RWPE1 (cell line): ENCODE data around the gene ITGB2.

Experiments
- CTCF ChIA-PET: fragments of 350-600 bp; sonication (Branson Sonifier 250); formaldehyde crosslinking; extraction: SDS; loops from one replicate; lab custom pipeline; 2021; lab: Yijun Ruan, JAX
- POLR2A ChIA-PET: fragments of 400-600 bp; formaldehyde crosslinking; extraction: SDS; loops from one replicate; lab custom pipeline; 2020; ENCODE audit warnings: antibody characterized with exemption; ENCODE audit not compliant: low non-redundant PET; lab: Yijun Ruan, JAX
- DNase-seq: peaks from one replicate; pipeline ENCODE4 v3.0.0; 2012; ENCODE audit warnings: low spot score
- H3K27ac ChIP-seq: fragments of 450-650 bp; 2 replicates; pipeline ENCODE4 v1.5.1; 2017
- CTCF ChIP-seq: fragments of 450-650 bp; conservative IDR thresholded peaks from 2 replicates; pipeline ENCODE4 v1.5.1; 2017; ENCODE audit warnings: low read depth, mild to moderate bottlenecking

Gene ITGB2

GRCh38 chr21:44867464-44867863 lies 53.2 kb downstream of the ITGB2 start:
- ChIA-PET CTCF (interaction anchor here (0.6 kb wide), 1 partner anchor 273 kb away, joined by 3 read pairs; no protein-coding TSS in a partner anchor), POLR2A (no interaction called here)
- H3K27ac ChIP-seq = peak overlapping the region; percentile 49
- no peak for DNase-seq
- no peak for TF ChIP-seq CTCF

DNA sequence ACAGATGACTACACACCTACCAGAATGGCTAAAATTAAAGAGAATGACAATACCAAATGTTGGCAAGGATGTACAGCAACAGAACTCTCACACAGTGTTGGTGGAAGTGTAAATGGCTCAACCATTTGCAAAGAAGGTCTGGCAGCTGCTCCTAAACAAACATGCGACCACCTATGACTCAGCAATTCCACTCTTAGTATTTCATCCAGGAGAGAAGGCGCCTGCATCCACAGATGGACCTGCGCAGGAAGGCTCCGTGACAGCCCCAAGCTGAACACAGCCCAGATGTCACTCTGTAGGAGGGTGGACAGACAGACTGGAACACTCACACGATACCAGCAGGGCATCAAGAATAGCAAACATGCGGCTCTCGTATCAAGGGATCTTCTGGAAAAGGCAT lies 53.9 kb downstream of the ITGB2 start:
- DNase-seq = no peak
- TF ChIP-seq CTCF = no peak
- ChIA-PET POLR2A (no interaction called here), CTCF (interaction anchor here (0.5 kb wide), 1 partner anchor 40 kb away, joined by 3 read pairs; no protein-coding TSS in a partner anchor)
- peak overlapping the region; percentile 49 for H3K27ac ChIP-seq

DNA sequence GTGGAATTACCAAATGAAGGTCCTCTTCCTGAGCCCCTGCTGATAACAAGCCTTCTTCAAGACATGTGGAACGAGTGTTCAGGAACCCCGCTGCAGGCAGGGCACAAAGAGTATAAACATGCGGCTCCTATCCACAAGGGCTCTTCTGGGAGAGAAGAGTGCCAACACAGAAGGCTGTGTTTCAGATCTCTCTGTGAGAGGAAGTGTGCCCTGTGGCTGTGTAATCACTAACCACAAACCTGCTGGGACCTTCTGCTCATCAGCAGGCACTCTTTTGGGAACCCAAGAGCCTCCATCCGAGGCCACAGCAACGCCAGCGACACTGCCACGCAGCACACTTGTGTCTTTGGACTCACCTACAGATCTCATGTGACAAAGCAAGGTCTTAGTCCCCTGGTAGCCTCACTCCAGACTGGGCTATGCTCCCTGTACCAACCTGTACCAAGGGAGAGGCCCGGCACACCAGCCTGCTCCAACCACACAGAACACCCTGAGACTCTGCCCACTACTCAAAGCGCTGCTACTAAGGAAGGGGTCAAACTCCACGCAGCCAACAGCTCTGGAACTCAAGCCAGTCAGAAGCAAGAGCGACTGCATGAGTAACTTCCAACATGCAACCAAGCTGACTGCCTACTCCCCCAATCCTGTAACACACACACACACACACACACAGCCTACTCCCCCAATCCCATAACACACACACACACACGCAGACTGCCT lies 55.0 kb downstream of the ITGB2 start:
- no peak for DNase-seq
- no peak for TF ChIP-seq CTCF
- ChIA-PET CTCF (no interaction called here), POLR2A (no interaction called here)
- H3K27ac ChIP-seq = peak overlapping the region; percentile 45

DNA sequence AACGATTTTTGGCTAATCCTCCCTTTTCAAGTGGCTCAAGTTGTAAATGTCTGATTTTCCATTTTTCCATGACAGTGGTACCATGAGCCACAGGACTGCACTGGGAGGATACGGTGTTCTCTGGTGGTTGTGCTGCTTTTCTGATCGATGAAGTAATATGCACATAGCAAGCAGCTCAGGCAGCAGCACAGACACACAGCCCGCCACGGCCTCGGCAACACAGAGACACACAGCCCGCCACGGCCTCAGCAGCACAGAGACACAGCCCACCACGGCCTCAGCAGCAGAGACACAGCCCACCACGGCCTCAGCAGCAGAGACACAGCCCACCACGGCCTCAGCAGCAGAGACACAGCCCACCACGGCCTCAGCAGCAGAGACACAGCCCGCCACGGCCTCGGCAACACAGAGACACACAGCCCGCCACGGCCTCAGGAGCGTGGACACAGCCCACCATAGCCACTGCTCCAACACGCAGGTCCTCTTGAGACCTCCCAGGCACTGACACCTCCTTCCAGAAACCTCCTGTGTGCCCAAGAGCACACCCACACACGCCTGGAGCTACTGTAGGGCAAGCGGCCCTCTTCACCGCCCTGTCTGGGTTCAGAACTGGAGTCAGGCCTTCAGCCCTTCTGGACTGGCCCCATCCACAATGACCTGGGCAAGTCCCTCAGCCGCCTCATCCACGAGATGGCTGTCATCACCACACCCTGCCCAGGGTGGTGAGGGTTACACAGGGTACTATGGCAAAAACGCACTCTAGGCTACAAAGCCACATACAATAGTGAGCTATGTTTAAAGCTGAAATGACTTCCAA lies 57.6 kb downstream of the ITGB2 start:
- no peak for DNase-seq
- no peak overlapping the region for H3K27ac ChIP-seq
- CTCF ChIA-PET = no interaction called here
- POLR2A ChIA-PET = no interaction called here
- TF ChIP-seq CTCF = no peak

DNA sequence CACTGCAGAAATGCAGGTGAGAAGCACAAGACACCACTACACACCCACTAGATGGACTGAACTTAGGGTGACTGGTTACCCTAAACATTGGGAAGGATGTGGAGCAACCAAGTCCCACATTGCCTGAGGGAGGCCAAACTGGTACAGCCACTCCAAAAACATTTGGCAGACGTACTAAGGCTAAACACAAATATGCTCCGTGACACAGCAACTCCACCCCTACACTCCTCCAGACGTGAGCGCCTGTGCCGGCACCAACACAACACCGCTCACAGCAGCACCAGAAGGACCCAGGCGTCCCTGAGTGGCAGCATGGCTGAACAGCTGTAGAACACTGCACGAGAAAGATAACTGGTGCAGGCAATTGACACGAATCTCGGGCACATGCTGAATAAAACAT lies 61.9 kb downstream of the ITGB2 start:
- ChIA-PET POLR2A (no interaction called here), CTCF (no interaction called here)
- no peak for TF ChIP-seq CTCF
- H3K27ac ChIP-seq = peak overlapping the region; percentile 20; the same call in 1 of the 2 replicates
- no peak for DNase-seq

GRCh38 chr21:44858291-44858690 lies 62.4 kb downstream of the ITGB2 start:
- CTCF ChIA-PET = no interaction called here
- DNase-seq = no peak
- POLR2A ChIA-PET = no interaction called here
- no peak for TF ChIP-seq CTCF
- peak overlapping the region; percentile 20; the same call in 1 of the 2 replicates for H3K27ac ChIP-seq
